IPS-18a (cell line): ENCODE results near the gene HECTD2.

Experiments
- H3K27ac ChIP-seq: one replicate; pipeline ENCODE4 v1.5.1; 2013; ENCODE audit warnings: low read length
- H3K27me3 ChIP-seq: one replicate; pipeline ENCODE4 v1.6.1; 2013; ENCODE audit warnings: mild to moderate bottlenecking, low read length; ENCODE audit not compliant: control insufficient read depth, insufficient read depth
- H3K36me3 ChIP-seq: one replicate; pipeline ENCODE4 v1.6.1; 2013; ENCODE audit warnings: low read depth, low read length; ENCODE audit not compliant: control insufficient read depth
- H3K4me1 ChIP-seq: one replicate; pipeline ENCODE4 v1.6.1; 2013; ENCODE audit warnings: low read depth, low read length; ENCODE audit not compliant: control insufficient read depth
- H3K4me3 ChIP-seq: one replicate; pipeline ENCODE4 v1.5.1; 2013; ENCODE audit warnings: low read length
- H3K9ac ChIP-seq: one replicate; pipeline ENCODE4 v1.6.1; 2013; ENCODE audit warnings: mild to moderate bottlenecking, low read length, moderate library complexity
- H3K9me3 ChIP-seq: one replicate; pipeline ENCODE4 v1.6.1; 2013; ENCODE audit warnings: low read depth, low read length; ENCODE audit not compliant: control insufficient read depth

Gene HECTD2

DNA sequence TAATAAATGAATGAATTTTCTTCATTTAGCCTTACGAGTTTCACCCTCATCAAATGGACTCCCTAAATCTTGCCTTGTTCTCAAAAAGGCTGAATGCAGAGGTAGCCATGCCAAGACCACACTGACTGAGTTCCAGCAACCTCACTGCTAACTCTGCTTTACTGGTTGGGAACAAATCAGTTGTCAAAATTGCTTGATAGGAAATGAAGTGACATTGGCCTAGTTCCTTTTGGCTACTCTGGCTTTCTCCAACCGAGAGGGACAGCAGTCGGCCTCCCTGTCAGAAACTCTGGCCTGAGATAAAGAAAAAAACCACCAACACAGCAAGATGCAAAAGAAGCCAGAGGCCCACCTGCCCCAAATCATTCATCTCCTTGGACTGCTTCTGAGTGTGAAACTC is 135.7 kb downstream of the HECTD2 start:
- Histone ChIP-seq H3K9ac (no peak overlapping the region), H3K4me1 (no peaks in the 10 kb centered on the region), H3K4me3 (no peak overlapping the region), H3K36me3 (no peaks in the 10 kb centered on the region), H3K27me3 (no peaks in the 10 kb centered on the region), H3K27ac (no peak overlapping the region), H3K9me3 (no peaks in the 10 kb centered on the region)

DNA sequence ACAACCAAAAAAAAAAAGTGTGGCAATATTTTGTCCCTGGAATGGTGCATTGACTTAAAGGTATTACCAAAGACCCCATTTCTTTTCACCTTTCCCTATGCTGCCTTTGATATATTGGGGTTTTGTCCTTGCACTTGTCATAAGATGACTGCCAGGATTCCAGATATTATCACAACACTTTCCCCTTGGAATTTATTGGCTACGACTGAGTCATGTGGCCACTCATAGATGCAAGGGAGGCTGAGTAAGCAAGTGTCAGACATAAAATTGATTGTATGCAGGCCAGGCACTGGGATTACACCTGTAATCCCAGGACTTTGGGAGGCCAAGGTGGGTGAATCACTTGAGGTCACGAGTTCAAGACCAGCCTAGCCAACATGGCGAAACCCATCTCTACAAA is 139.1 kb downstream of the HECTD2 start:
- no peaks in the 10 kb centered on the region for H3K4me1 ChIP-seq

DNA sequence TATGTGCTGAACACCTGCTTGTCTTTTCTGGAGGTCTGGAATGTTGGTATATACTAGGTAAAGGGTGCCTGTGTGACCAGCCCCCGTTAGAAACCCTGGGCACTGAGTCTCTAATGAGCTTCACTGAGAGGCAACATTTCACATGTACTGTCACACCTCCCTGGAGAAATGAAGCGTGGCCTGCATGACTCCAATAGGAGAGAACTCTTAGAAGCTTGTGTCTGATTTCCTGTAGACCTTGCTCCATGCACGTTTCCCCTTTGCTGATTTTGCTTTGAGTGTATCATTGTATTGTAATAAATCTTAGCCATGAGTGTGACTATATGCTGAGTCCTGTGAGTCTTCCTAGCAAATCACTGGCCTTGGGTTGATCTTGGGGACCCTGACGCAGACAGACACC is 139.9 kb downstream of the HECTD2 start:
- Histone ChIP-seq H3K36me3 (no peaks in the 10 kb centered on the region), H3K9ac (no peak overlapping the region), H3K27ac (no peak overlapping the region), H3K27me3 (no peaks in the 10 kb centered on the region), H3K9me3 (no peaks in the 10 kb centered on the region), H3K4me1 (no peaks in the 10 kb centered on the region), H3K4me3 (no peak overlapping the region)

More for the DNA sequence above, 139.1 kb downstream of the HECTD2 start:
- H3K4me3 ChIP-seq = no peak overlapping the region
- no peaks in the 10 kb centered on the region for H3K27me3 ChIP-seq
- no peaks in the 10 kb centered on the region for H3K9me3 ChIP-seq
- no peak overlapping the region for H3K27ac ChIP-seq
- H3K36me3 ChIP-seq = no peaks in the 10 kb centered on the region
- H3K9ac ChIP-seq = no peak overlapping the region

DNA sequence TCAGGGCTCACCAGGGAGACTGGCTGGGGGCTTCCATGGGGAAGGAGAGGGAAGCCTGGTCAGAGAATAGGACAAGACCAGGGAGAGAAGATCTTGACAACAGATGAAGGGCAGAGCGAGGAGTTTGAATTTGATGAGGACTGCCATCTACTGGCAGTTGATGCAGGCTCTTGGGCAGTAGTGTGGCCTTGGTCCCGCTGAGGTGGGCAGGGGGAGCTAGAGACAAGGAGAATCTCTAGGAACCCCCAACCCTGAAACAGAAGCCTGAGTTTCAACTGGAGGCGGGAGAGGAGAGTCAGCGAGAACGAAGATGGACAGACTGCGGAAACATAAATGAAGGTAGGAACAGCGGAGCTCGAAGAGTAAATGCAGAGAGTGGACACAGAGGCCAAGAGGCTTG is 141.7 kb downstream of the HECTD2 start:
- no peaks in the 10 kb centered on the region for H3K36me3 ChIP-seq
- H3K27ac ChIP-seq = no peak overlapping the region
- H3K9ac ChIP-seq = no peak overlapping the region
- H3K27me3 ChIP-seq = no peaks in the 10 kb centered on the region
- no peaks in the 10 kb centered on the region for H3K9me3 ChIP-seq
- H3K4me1 ChIP-seq = no peaks in the 10 kb centered on the region
- no peak overlapping the region for H3K4me3 ChIP-seq

DNA sequence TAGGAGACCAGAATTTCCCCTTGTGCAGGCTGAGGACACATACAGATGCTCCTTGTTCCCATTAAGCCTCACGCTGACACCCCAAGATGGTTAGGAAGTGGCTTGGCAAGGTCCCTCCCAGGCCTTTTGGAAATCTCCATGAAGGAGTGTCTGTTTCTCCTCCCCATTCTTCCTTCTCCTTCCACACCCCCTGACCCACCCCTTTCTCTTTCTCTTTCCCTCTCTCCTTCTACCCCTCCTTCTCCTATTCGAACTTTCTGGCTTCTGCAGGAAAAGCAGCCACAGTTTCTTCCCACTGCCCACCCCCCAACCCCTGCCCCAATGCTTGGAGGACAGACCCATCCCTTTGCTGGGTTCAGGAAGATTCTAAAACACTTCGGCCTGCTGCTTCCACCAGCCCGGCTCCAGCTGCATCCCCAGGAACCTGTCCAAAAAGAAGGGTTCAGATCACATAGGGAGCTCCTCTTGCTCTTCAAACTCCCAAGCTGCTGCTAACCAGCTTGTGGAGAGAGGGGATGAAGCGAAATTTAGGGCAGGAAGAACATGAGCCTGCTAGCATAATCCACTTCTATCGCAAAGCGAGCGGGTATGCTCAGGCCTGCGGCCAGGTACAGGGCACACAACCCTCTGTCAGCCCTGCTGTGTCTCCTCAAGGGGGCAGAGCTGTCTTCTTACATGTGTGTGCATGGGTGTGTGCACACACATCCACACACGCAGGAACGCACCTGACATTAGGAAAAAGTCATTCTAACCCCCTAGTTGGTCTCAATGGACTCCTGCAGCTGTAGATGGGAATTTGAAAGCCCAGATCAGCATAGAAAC is 142.3 kb downstream of the HECTD2 start:
- H3K27me3 ChIP-seq = no peaks in the 10 kb centered on the region
- no peak overlapping the region for H3K4me3 ChIP-seq
- no peaks in the 10 kb centered on the region for H3K36me3 ChIP-seq
- H3K4me1 ChIP-seq = no peaks in the 10 kb centered on the region
- no peaks in the 10 kb centered on the region for H3K9me3 ChIP-seq
- no peak overlapping the region for H3K27ac ChIP-seq
- no peak overlapping the region for H3K9ac ChIP-seq

DNA sequence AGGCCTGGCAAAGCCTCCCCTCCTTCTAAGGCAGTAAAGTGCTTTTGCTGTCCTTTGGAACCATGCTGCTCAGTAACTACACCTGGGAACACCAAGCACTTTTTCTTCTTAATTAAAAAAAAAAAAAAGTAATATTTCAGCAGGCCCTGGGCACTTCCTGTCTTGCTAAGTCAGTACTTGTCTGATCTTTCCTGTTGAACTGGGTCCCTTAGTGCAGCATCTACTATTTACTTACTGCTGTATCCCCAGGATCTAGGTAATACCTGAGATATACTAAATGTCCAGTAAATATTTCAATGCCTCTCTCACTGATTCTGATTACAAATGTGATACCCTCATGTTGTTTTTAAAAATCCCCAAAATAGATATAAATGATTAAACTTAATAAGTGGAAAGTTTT is 145.3 kb downstream of the HECTD2 start:
- no peaks in the 10 kb centered on the region for H3K36me3 ChIP-seq
- no peak overlapping the region for H3K9ac ChIP-seq
- H3K9me3 ChIP-seq = no peaks in the 10 kb centered on the region
- H3K27ac ChIP-seq = no peak overlapping the region
- no peaks in the 10 kb centered on the region for H3K27me3 ChIP-seq
- H3K4me1 ChIP-seq = no peaks in the 10 kb centered on the region
- no peak overlapping the region for H3K4me3 ChIP-seq

DNA sequence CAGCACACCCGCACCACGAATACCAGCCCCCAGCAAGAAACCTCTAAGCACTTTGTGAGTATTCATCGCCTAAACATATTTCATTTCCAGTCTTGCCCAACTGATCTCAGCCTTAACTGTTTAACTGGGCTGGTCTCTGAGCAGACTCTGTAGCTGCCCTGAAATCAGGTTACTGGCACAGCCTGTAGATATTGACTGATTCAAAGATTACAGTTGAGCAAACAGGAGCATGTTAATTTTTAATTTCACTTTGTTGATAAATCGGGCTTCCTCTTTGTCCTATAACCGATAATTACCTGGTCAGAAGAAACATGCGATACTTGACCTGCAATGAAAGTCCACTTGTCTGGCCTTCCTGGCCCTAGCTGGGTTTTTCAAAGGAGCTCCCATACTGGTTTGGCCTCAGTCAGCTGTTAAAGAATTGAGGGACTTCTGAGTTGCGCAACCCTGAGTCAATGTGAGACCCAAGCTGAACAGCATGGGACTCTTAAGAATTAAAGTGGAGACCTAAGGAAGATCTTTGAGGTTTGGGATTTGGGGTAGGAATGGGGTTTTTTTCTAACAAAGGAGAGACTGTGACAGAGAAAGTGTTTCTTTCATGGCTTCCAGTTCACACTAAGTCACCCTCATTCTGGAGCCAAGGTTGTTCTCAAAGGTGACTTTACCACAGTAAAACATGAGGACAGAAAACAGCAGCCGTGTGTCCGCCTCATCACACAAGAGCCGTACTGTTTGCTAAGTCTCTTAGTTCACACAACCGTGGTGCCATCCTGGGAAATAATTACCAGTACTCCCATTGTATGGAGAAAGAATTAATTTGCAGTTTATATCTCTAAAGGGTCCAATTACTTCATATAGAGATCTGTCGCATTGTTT is 146.8 kb downstream of the HECTD2 start:
- H3K9me3 ChIP-seq = no peaks in the 10 kb centered on the region
- no peak overlapping the region for H3K27ac ChIP-seq
- no peaks in the 10 kb centered on the region for H3K27me3 ChIP-seq
- no peaks in the 10 kb centered on the region for H3K4me1 ChIP-seq
- H3K36me3 ChIP-seq = no peaks in the 10 kb centered on the region
- H3K4me3 ChIP-seq = no peak overlapping the region
- H3K9ac ChIP-seq = no peak overlapping the region

DNA sequence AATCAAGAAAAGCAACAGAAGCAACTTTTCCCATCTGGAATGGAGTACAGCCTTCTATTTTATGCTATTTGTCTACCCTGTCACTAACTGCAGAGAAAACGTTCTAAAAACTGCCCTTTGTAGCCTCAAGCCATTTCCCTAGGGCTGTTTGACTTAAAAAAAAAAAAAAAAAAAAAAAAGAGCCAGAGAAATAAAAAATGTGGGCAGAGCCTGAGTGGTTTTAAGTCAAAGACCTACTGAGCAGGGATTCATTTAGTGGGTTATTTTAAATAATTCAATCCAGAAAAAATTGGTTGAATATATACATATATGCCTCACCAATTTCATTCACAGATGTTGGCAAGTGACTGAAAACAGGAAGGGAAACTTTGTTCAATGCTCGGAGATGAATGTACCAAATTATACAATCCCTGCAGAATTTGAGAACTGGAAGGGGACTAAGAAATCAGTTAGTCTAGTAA is 147.5 kb downstream of the HECTD2 start:
- no peak overlapping the region for H3K9ac ChIP-seq
- H3K4me1 ChIP-seq = no peaks in the 10 kb centered on the region
- no peak overlapping the region for H3K4me3 ChIP-seq
- no peaks in the 10 kb centered on the region for H3K36me3 ChIP-seq
- no peak overlapping the region for H3K27ac ChIP-seq
- no peaks in the 10 kb centered on the region for H3K9me3 ChIP-seq
- no peaks in the 10 kb centered on the region for H3K27me3 ChIP-seq

DNA sequence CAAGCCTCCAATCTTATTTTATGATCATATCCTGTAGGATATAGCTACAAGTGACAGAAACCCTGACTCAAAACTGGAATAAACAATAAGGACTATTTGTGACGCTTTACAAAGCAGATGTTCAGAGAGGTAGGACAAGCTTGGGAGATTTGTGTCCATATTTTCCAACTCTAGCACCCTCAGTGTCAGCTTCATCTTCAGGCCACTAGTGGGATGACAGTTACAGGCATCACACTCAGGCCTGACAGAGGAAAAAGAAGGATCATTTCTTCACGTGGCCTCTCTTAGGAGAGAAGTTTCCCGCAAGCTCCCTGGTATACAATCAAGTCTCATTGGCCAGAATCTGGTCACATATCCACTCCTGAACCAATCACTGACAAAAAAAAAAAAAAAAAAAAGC is 148.3 kb downstream of the HECTD2 start:
- Histone ChIP-seq H3K9me3 (no peaks in the 10 kb centered on the region), H3K9ac (no peak overlapping the region), H3K27me3 (no peaks in the 10 kb centered on the region), H3K27ac (no peak overlapping the region), H3K36me3 (no peaks in the 10 kb centered on the region), H3K4me3 (no peak overlapping the region), H3K4me1 (no peaks in the 10 kb centered on the region)

DNA sequence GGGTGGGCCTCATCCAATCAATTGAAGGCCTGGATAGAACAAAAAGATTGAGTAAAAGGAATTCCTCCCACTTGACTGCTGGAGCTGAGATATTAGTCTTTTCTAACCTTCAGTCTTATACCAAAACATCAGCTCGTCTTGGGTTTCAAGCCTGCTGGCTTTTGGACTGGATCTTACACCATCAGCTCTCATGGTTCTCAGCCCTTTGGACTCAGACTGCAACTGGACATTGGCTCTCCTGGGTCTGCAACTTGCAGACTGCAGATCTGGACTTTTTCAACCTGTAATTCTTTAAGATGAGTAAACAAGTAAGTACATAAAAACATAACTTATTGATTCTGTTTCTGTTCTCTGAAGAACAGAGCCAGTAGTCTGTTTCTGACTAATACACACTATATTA is 149.0 kb downstream of the HECTD2 start:
- no peaks in the 10 kb centered on the region for H3K27me3 ChIP-seq
- H3K4me3 ChIP-seq = no peak overlapping the region
- H3K36me3 ChIP-seq = no peaks in the 10 kb centered on the region
- H3K27ac ChIP-seq = no peak overlapping the region
- no peak overlapping the region for H3K9ac ChIP-seq
- H3K4me1 ChIP-seq = no peaks in the 10 kb centered on the region
- H3K9me3 ChIP-seq = no peaks in the 10 kb centered on the region

DNA sequence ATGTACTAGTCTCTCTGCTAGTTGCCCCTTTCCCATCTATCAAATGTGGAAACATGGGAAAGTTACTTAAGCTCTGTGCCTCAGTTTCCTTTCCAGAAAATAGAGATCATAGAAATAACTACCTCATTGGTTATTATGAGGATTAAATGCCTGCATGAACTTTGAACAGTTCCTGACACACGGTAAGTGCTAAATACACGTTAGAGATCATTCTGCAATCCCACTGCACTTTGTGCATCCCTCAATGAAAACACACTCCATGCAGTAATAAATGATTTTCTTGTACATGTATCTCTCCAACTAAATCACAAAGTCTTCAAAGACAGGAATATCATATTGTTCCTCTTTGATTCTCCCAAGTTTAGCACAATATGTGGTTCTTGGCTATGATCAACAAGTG is 149.6 kb downstream of the HECTD2 start:
- Histone ChIP-seq H3K9ac (no peak overlapping the region), H3K9me3 (no peaks in the 10 kb centered on the region), H3K36me3 (no peaks in the 10 kb centered on the region), H3K27me3 (no peaks in the 10 kb centered on the region), H3K4me1 (no peaks in the 10 kb centered on the region), H3K4me3 (no peak overlapping the region), H3K27ac (no peak overlapping the region)
